Measurements from ENCODE around the gene SLC25A25.

Gene SLC25A25

DNA sequence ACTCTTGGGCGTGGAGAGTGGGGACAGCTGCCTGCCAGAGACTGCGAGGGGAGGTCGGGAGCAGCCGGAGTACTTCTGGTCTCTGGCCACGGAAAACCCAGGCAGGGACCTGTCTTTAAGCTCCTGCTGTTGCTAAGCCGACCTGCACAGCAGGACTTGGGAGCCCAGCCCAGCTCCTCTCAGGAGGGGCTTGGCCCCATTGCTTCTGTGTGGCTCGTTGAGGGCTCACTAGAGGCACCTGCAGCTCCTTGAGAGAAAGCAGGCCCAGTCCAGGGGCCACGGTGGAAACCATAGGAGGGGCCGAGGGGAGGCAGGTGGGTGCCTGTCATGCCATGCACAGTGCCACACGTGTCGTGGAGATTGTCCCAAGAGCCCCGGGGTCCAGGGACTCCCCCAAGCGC lies 77.9 kb downstream of the SLC25A25 start:
- DNase-seq, result no peak

DNA sequence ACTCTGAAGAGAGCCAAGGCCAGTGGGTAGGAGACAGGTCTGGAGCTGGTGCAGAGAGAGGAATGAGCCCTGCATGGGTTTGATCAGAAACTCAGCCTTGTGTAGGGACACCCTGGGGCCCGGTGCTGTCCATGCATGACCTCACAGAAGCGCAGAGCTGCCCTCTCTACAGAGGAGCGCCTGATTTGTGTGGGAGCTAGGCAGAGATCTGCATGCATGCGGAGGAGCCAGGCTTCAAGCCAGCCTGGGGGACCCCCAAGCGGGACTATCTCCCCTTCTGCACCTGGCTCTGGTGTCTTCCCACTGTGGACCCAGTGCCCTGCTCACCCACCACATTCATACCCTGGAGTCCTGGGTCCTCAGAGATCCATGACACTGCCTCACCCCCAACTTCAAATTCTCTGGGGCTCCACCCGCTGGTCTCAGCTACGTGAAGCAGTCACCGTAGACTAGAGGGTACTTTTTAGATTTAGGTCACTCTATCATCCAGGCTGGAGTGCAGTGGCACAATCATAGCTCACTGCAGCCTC lies 78.6 kb downstream of the SLC25A25 start:
- DNase-seq, result no peak

DNA sequence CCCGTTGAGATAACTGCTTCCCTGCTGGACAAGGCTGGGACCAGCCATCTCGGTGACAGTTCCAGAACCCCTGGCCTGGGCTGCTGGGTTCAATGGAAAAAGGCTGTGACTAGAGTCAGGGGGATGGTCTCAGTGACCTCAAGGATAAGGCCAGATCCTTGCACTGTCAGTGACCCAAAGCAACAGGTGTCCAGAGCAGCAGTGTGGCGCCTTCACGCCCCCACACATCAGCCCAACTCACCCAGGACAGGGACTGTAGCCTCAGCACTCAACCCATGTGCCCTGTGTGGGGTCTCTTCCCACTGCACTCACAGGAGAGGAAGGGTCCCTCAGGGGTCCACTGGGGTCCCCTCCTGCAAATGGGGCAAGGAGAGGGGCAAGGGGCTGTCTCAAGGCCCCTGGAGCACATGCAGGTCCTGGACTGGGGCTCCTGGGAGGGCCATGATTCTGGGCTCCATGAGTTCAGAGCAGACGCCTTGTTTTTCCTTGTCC lies 80.5 kb downstream of the SLC25A25 start:
- DNase-seq, result no peak

DNA sequence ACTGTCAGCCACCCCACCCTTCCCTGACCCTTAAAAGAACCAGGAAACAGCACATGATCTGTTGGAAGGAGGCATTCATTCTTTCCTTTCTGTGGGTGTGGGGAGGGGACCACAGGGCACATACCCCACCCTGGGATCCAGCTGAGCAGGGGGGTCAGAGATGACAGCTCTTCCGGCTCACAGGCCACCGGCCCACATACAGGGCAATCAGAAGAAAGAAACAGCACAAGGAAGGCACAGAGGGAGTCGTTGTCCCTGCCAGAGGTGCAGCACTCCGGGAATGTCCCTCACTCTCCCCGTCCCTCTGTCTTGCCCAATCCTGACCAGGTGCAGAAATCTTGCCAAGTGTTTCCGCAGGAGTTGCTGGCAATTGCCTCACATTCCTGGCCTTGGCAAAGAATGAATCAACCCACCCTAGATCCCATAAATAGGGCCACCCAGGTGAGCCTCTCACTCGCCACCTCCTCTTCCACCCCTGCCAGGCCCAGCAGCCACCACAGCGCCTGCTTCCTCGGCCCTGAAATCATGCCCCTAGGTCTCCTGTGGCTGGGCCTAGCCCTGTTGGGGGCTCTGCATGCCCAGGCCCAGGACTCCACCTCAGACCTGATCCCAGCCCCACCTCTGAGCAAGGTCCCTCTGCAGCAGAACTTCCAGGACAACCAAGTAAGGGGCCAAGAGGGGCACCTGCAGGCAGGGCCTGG lies 81.1 kb downstream of the SLC25A25 start, which contains the start of gene LCN2:
Gene LCN2, plus strand, starts transcription at position 453 of the 701 bp plus-strand sequence. Its CDS starts 73 bp downstream, at position 526.
- no peak for DNase-seq

DNA sequence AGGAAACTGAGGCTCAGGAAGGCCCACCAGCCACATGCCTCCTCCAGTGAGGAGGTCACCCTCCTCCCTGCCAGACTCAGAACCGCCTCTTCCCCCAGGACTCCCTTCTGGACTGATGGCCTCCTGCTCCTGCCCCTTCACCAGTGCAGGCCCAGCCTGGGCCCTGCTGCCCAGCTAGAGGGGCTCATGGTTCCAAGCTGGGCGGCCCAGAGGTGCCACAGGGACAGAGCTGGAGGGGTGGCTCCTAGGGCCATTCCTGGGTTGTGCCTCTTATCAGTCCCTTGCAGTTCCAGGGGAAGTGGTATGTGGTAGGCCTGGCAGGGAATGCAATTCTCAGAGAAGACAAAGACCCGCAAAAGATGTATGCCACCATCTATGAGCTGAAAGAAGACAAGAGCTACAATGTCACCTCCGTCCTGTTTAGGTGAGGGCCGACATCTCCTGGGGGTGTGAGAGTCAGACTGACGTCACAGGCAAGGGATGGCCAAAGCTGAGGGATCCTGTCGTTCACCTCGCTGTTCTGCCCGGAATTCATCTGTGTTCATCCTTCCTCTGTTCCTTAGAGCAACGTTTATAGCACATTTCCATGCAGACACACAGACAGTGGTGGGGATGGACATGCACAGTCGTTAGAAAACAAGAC lies 82.0 kb downstream of the SLC25A25 start:
- no peak for DNase-seq

DNA sequence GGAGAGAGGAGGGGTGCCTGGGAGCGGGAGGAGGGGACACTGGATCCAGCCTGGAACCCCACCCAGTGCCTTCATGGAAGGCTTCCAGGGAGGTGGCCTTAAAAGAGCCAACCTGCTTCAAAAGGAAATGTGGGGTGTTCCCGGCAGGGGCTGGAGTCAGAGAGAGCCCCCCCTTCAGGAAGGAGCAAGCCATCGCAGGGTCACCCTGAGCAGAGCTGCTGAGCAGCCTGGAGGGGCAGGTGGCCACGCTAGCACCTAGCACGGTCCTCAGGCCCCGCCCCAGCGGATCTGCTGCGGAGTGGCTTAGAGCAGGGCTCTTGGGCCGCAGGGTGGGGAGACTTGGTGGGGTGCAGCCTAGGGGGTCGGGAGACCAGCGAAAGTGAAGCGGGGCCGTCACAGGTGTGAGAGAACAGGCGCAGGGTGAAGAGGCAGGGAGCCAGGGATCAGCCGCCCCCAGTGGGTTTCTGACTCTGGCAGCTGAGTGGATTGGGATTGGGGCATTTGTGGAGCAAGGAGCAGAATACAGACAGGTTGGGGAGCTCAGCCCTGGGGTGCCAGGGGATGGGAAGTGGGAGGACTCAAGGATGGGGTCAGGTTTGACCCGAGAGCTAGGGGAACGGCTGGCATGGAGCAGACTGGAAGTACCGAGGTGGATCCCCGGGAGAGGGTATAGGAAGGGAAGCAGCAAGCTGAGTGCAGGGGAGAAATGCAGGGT lies 82.7 kb downstream of the SLC25A25 start:
- DNase-seq, result no peak

DNA sequence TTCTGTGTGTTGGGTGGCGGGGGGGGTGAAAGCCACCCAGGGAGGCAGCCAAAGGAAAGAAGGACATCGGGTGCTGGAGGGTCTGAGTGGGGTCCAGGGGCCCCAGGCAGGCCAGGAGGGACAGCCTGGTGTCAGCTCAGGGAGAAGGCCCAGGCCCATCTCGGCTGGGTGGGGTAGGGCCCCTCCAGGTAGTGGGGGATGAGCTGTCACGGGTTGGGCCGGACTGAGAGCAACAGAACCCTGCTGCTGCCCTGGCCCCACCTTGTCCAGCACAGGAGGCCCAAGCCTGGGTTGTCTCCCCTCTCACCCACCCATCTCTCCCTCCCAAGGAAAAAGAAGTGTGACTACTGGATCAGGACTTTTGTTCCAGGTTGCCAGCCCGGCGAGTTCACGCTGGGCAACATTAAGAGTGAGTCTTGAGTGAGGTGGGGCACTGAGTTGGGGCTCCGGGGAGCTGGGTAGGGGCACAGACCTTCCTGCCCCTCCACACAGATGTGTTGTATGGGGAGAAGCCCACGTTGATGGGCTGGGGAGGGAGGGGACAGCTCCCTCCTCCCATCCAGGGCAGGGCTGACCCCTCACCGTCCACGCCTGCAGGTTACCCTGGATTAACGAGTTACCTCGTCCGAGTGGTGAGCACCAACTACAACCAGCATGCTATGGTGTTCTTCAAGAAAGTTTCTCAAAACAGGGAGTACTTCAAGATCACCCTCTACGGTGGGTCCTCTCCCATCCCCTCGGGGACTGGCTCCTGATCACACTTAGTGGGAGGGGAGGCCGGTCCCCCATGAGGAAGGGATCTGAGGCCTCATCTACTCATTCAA lies 83.5 kb downstream of the SLC25A25 start:
- DNase-seq, result no peak

DNA sequence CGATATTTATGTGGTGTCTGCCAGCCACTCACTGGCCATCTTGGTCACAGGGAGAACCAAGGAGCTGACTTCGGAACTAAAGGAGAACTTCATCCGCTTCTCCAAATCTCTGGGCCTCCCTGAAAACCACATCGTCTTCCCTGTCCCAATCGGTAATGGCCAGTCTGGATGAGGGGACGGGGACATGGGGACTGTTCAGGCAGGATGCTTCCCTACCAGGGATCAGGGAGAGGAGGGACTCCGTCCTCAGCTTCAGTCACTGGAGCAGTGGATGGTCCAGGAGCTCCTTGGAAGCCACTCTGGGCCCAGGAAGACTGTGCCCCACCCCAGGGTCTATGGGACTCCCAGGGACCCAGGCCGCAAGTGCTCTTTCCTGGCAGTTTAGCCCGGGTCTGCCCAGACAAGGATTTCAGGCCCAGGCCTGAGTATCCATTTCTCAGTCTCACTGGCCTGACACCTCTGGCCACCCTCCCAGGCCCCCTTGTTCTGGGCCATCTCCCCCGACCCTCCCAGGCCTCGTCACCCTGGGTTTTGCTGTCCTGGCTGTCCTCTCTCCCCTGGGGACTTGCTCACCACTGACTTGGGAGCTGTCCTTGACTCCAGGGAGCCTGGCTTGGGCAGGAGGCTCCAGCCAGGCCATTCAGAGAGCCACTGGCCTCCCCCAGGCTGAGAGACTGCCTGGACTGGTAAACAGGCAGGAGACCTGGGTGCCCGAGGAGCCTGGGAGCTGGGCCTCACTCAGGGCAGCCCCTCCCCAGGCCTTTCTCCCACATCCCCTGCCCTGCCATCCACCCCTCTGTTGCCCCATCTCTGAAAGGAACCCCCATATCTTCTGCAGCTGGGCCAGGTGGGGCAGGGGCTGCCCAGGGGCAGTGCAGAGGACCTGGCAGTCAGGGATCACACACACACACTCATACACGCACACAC lies 84.4 kb downstream of the SLC25A25 start:
- DNase-seq, result no peak

DNA sequence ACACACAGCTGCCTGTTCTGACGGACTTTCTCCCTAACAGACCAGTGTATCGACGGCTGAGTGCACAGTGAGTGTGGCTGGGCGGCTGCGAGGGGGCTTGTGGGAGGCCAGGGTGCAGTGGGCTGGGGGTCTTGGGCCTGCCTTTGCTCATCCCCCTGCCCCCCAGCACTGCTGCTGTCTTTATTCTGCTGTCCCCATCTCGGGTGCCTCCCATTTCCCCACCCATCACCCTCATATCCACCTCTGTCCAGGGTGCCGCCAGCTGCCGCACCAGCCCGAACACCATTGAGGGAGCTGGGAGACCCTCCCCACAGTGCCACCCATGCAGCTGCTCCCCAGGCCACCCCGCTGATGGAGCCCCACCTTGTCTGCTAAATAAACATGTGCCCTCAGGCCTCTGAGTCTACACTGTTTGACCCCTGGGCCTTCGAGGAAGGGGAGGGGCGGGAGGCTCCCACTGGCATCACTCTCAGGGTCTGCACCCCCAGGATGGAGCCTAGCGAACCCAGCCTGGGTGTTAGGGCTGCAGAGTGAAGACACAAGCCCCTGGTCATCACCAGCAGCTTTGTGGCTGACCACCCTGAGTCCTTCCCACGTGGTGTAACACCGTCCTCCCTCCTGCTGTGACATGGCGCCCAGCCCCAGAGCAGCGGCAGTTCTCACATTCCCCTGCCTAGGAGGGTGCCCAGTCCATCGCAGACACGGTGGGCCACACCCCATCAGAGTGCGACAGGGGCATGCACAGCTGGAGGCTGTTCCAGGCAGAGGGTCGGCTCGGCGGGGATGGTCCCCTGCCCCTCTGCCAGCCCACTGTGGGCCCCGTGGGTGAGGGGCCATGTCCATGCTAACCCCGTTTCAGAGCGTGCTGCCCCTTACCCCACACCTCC lies 85.3 kb downstream of the SLC25A25 start:
- no peak for DNase-seq

DNA sequence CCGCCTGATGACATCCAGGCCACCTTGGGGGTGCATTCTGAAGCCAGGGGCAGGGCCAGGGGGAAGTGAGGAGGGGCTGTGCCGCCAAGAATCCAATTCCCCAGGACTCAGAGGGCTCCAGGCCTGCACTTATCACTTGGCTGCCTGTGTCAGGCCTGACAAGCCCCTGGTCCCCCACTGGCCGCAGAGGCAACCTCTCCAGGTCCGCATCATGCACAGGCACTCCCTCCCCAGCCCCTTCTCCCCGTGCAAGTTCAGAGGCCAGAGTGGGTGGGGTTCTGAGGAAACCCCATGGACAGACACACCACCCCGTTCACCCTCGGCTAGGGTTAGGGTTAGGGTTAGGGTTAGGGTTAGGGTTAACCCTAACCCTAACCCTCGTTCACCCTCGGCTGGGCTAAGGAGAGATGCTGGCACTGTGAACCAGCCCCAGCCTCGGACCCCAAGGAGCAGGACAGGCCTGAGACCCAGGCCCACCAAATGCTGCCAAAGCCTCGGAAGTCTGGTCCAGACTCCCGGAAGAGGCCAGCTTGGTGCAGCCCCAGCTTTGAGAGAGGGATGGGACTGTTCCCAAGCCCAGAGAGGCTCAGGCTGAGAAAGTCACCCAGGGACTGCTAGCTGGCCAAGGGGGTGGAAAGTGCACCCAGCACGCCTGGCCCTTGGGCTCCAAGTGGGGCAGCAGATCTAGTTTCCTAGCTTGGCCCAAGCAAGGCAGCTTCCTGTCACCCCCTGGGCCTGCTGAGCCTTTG lies 86.1 kb downstream of the SLC25A25 start:
- DNase-seq, result no peak

DNA sequence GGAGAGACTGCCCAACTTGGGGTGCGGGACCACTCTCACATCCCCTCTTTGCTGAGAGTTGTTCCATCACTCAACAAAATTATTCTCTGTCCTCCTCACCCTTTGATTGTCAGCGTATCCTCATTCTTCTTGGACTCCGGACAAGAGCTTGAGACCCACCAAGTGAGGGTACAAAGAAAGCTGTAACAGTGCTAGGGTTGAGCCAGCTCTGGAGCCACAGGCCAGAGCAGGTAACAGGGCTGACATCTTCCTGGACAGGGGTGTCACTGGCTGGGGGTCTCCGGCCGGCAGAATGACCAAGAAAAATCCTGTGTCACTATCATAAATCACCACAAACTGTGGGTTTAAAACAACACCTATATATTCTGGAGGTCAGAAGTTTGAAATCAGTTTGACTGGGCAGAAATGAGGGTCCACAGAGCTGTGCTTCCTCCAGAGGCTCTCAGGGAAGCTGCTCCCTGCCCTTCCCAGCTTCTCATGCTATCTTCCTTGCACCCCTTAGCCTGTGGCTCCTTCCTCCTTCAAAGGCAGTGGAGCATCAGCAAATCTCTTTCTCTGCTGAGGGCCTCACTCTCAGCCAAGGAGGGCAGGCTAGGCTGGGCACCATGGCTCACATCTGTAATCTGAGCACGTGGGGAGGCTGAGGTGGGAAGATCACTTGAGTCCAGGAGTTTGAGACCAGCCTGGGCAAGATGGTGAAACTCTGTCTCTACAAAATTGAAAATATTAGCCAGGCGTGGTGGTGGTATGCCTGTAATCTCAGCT lies 87.9 kb downstream of the SLC25A25 start:
- DNase-seq, result no peak
